Measurements from ENCODE around the gene ZFP64.
"Not testable (repeated sequence)": the region's sequence is repeated elsewhere in the genome, so short reads cannot be mapped to it uniquely, and the experiment has no call there.

The ZFP64 gene

GRCh38 chr20:52191132-52191915, at the start of gene ZFP64:
ZFP64 (minus strand) TSS chr20:52191779; CDS start chr20:52191636, 143 bp downstream.
- DNase-seq (ENCODE audit: low spot score), result peak; percentile 58

- DNase-seq (ENCODE audit: low spot score), result no peak
Observed at GRCh38 chr20:52240802-52241201, 49.2 kb upstream of the ZFP64 start.

GRCh38 chr20:52239102-52239501, 47.5 kb upstream of the ZFP64 start:
- DNase-seq (ENCODE audit: low spot score), result no peak

GRCh38 chr20:52236292-52236691, 44.7 kb upstream of the ZFP64 start:
- DNase-seq (ENCODE audit: low spot score), result no peak

GRCh38 chr20:52235129-52235528, 43.5 kb upstream of the ZFP64 start:
- DNase-seq (ENCODE audit: low spot score), result no peak

GRCh38 chr20:52234302-52235045, 42.9 kb upstream of the ZFP64 start:
- DNase-seq (ENCODE audit: low spot score), result no peak

- no peak for DNase-seq (ENCODE audit: low spot score)
Observed at GRCh38 chr20:52231230-52231746, 39.7 kb upstream of the ZFP64 start.

GRCh38 chr20:52230409-52230808, 38.8 kb upstream of the ZFP64 start:
- peak; percentile 79 for DNase-seq (ENCODE audit: low spot score)

- not testable (repeated sequence) for DNase-seq (ENCODE audit: low spot score)
Observed at GRCh38 chr20:52229346-52229745, 37.8 kb upstream of the ZFP64 start.

GRCh38 chr20:52226370-52226769, 34.8 kb upstream of the ZFP64 start:
- DNase-seq (ENCODE audit: low spot score), result no peak

- DNase-seq (ENCODE audit: low spot score), result no peak
Observed at GRCh38 chr20:52224920-52225319, 33.3 kb upstream of the ZFP64 start.

GRCh38 chr20:52221362-52221761, 29.8 kb upstream of the ZFP64 start:
- not testable (repeated sequence) for DNase-seq (ENCODE audit: low spot score)

GRCh38 chr20:52220891-52221290, 29.3 kb upstream of the ZFP64 start:
- DNase-seq (ENCODE audit: low spot score), result not testable (repeated sequence)

- no peak for DNase-seq (ENCODE audit: low spot score)
Observed at GRCh38 chr20:52219441-52219840, 27.9 kb upstream of the ZFP64 start.

- DNase-seq (ENCODE audit: low spot score), result no peak
Observed at GRCh38 chr20:52217689-52218395, 26.3 kb upstream of the ZFP64 start.

- no peak for DNase-seq (ENCODE audit: low spot score)
Observed at GRCh38 chr20:52213995-52214394, 22.4 kb upstream of the ZFP64 start.

GRCh38 chr20:52212943-52213342, 21.4 kb upstream of the ZFP64 start:
- DNase-seq (ENCODE audit: low spot score), result no peak

- no peak for DNase-seq (ENCODE audit: low spot score)
Observed at GRCh38 chr20:52210037-52210990, 18.7 kb upstream of the ZFP64 start.

- no peak for DNase-seq (ENCODE audit: low spot score)
Observed at GRCh38 chr20:52209154-52209571, 17.6 kb upstream of the ZFP64 start.

GRCh38 chr20:52207020-52207810, 15.6 kb upstream of the ZFP64 start:
- no peak for DNase-seq (ENCODE audit: low spot score)
